Bronchial epithelial cell (primary cell): ENCODE results near the gene VPS18. TPM values are rescaled to one million over a fixed set of nuclear protein-coding genes. Genes with fewer than 3 reads are reported as not detected.

ENCODE experiments used
- DNase-seq: peaks from one replicate; pipeline ENCODE4 v3.0.0-alpha.2; 2010; ENCODE audit warnings: low read depth
- FAIRE-seq: peaks from 2 replicates; lab custom pipeline; 2011; peaks lifted over from hg19 to GRCh38; lab: Jason Lieb, UNC
- H3K27me3 ChIP-seq: 2 replicates; pipeline ENCODE4 v1.5.1; 2011; ENCODE audit warnings: low read length; ENCODE audit not compliant: control insufficient read depth, insufficient read depth
- H3K36me3 ChIP-seq: 2 replicates; pipeline ENCODE4 v1.5.1; 2011; ENCODE audit warnings: low read length; ENCODE audit not compliant: control insufficient read depth, insufficient read depth
- H3K4me3 ChIP-seq: 2 replicates; pipeline ENCODE4 v1.5.1; 2011; ENCODE audit warnings: mild to moderate bottlenecking, low read depth, low read length, control low read depth
- CTCF ChIP-seq: IDR thresholded peaks from 2 replicates; pipeline ENCODE4 v1.5.1; 2011; ENCODE audit warnings: mild to moderate bottlenecking, moderate library complexity, low read length, control low read depth, inconsistent platforms; ENCODE audit not compliant: insufficient read depth, severe bottlenecking
- total RNA-seq: library from RNA; depleted of rRNA; stranded (reverse); fragments of >200 nt; gene quantifications from 2 replicates; pipeline ENCODE4 v1.2.1, GENCODE V29; 2014

Gene VPS18
- total RNA-seq, 1 donor from 2014 or later: 26.3 TPM

GRCh38 chr15:40932156-40932555 lies 37.9 kb downstream of the VPS18 start:
- no peak for TF ChIP-seq CTCF
- DNase-seq (no peak), FAIRE-seq (no peak)
- no peaks in the 10 kb centered on the region for H3K36me3 ChIP-seq
- H3K27me3 ChIP-seq: peaks cover 21% of the 10 kb centered on the region
- no peak overlapping the region for H3K4me3 ChIP-seq

GRCh38 chr15:40932649-40933516 lies 38.6 kb downstream of the VPS18 start:
- FAIRE-seq (no peak), DNase-seq (peak; percentile 42)
- TF ChIP-seq CTCF: no peak
- H3K27me3 ChIP-seq: peaks cover 16% of the 10 kb centered on the region
- no peaks in the 10 kb centered on the region for H3K36me3 ChIP-seq
- H3K4me3 ChIP-seq: no peak overlapping the region

- Histone ChIP-seq H3K27me3 (peaks cover 12% of the 10 kb centered on the region), H3K36me3 (no peaks in the 10 kb centered on the region), H3K4me3 (no peak overlapping the region)
- FAIRE-seq: no peak
- no peak for DNase-seq
- TF ChIP-seq CTCF: no peak
Observed at GRCh38 chr15:40933517-40933902, 39.3 kb downstream of the VPS18 start.

- Histone ChIP-seq H3K27me3 (peaks cover 10% of the 10 kb centered on the region), H3K36me3 (no peaks in the 10 kb centered on the region), H3K4me3 (no peak overlapping the region)
- peak; percentile 36 for FAIRE-seq
- no peak for DNase-seq
- TF ChIP-seq CTCF: no peak
Observed at GRCh38 chr15:40934457-40934856, 40.2 kb downstream of the VPS18 start.

- TF ChIP-seq CTCF: no peak
- H3K4me3 ChIP-seq: no peak overlapping the region
- H3K27me3 ChIP-seq: peaks cover 1% of the 10 kb centered on the region
- FAIRE-seq (no peak), DNase-seq (no peak)
- no peaks in the 10 kb centered on the region for H3K36me3 ChIP-seq
Observed at GRCh38 chr15:40936234-40936708, 42.0 kb downstream of the VPS18 start.
